AG04450 (cell line): ENCODE results near the gene ZNF804A. TPM values are rescaled to one million over a fixed set of nuclear protein-coding genes. Genes with fewer than 3 reads are reported as not detected.

Experiments
- CTCF ChIA-PET: fragments of 300-600, 350-600 bp; formaldehyde crosslinking; extraction: SDS; loops from one replicate; lab custom pipeline; 2022; ENCODE audit warnings: antibody characterized with exemption, inconsistent platforms; lab: Charles Lee
- POLR2A ChIA-PET: fragments of 350-600 bp; formaldehyde crosslinking; extraction: SDS; loops from one replicate; lab custom pipeline; 2021; ENCODE audit warnings: antibody characterized with exemption, inconsistent platforms; lab: Yijun Ruan, JAX
- DNase-seq: peaks from one replicate; pipeline ENCODE4 v3.0.0-alpha.2; 2011; ENCODE audit warnings: low read depth, low spot score
- H3K27ac ChIP-seq: one replicate; pipeline ENCODE4 v1.5.1; 2012; ENCODE audit warnings: low read depth, low read length, control low read depth
- H3K27me3 ChIP-seq: one replicate; pipeline ENCODE4 v1.6.0; 2012; ENCODE audit warnings: low read length; ENCODE audit not compliant: control insufficient read depth, insufficient read depth
- H3K4me3 ChIP-seq: 2 replicates; pipeline ENCODE4 v1.5.1; 2011; ENCODE audit warnings: mild to moderate bottlenecking, low read depth, low read length, control low read depth
- H3K9me3 ChIP-seq: 2 replicates; pipeline ENCODE4 v1.5.1; 2012; ENCODE audit warnings: low read length; ENCODE audit not compliant: control insufficient read depth, insufficient read depth
- polyA plus RNA-seq: library from polyadenylated mRNA; depleted of rRNA; stranded (reverse); fragments of >200 nt; gene quantifications from 2 replicates; pipeline ENCODE4 v1.2.3, GENCODE V29; 2011
- TF ChIP-seq, protein P1 (sequence below): IDR thresholded peaks from 2 replicates; pipeline ENCODE4 v1.5.1; 2011; ENCODE audit warnings: low read depth, low read length, control low read depth, inconsistent platforms

ZNF804A gene
- polyA plus RNA-seq, 1 experiment: 6.2 TPM

DNA sequence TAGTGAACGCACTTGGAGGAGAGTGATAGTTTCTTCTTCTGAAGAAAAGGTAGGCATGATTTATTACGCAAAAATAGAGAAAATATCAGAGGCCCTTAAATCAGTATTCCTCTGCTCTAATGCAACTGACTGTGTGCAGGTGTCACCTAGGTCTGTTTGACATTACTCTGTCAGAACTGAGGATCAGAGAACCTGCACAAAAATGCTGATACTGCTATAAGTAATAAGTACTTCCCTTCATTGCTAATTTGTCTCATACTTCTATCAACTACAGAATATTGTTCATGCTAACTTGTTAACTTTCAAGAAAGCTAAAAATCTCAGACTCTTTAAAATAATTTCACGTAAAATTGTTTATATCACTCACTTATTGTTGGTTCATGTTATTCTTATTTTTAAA is 358.5 kb downstream of the ZNF804A start:
- POLR2A ChIA-PET: no interaction called here
- Histone ChIP-seq H3K4me3 (no peak overlapping the region), H3K27me3 (no peaks in the 10 kb centered on the region), H3K27ac (no peak overlapping the region), H3K9me3 (no peaks in the 10 kb centered on the region)
- TF ChIP-seq, protein P1, sequence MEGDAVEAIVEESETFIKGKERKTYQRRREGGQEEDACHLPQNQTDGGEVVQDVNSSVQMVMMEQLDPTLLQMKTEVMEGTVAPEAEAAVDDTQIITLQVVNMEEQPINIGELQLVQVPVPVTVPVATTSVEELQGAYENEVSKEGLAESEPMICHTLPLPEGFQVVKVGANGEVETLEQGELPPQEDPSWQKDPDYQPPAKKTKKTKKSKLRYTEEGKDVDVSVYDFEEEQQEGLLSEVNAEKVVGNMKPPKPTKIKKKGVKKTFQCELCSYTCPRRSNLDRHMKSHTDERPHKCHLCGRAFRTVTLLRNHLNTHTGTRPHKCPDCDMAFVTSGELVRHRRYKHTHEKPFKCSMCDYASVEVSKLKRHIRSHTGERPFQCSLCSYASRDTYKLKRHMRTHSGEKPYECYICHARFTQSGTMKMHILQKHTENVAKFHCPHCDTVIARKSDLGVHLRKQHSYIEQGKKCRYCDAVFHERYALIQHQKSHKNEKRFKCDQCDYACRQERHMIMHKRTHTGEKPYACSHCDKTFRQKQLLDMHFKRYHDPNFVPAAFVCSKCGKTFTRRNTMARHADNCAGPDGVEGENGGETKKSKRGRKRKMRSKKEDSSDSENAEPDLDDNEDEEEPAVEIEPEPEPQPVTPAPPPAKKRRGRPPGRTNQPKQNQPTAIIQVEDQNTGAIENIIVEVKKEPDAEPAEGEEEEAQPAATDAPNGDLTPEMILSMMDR: no peak
- DNase-seq: no peak
- CTCF ChIA-PET: no interaction called here

DNA sequence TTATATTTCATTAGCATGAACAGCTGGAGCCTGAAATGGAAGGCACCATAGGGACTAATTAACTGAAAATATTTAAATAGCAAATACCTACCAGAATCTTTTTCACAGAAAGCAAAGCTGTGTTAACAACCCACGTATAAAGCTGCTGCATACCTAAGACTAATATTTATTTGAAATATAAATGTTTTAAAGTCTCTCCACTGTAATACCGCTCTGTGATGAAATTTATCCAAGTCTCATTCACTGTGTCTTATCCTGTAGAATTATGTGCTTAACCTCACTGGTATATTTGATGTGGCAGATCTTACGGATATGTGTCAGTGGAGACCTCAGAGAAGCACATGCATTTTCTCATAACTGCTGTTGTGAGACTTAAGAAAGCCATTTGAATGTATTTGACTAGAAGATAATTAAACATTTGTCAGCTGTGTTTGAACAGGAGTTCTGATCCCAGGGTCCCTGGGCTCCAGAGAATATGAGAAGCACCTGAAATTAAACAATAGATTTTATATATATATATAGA is 373.3 kb downstream of the ZNF804A start:
- CTCF ChIA-PET: no interaction called here
- TF ChIP-seq, protein P1: no peak
- no peaks in the 10 kb centered on the region for H3K27me3 ChIP-seq
- no peak for DNase-seq
- H3K4me3 ChIP-seq: no peak overlapping the region
- no peaks in the 10 kb centered on the region for H3K9me3 ChIP-seq
- POLR2A ChIA-PET: no interaction called here
- H3K27ac ChIP-seq: no peak overlapping the region
